Transverse colon (tissue), 4 donors: ENCODE measurements around the gene SENP8. TPM values are rescaled to one million over a fixed set of nuclear protein-coding genes. Genes with fewer than 3 reads are reported as not detected.

ENCODE experiments used
- DNase-seq: peaks from one replicate; pipeline ENCODE4 v3.0.0-alpha.2; 2019
- H3K27ac ChIP-seq, 4 donors: fragments of 200-600 bp; sonication (generic); 2 replicates each; pipeline ENCODE4 v1.5.1; 2016 to 2018; ENCODE audit warnings: inconsistent platforms in 4 of 4
- H3K27me3 ChIP-seq: fragments of 200-600 bp; sonication (generic); 2 replicates; pipeline ENCODE4 v1.5.1; 2017; ENCODE audit warnings: inconsistent platforms
- H3K36me3 ChIP-seq, 4 donors: fragments of 200-600 bp; sonication (generic); 2 replicates each; pipeline ENCODE4 v1.5.1; 2017 to 2019; ENCODE audit warnings: inconsistent platforms in 4 of 4
- H3K4me1 ChIP-seq, 4 donors: fragments of 200-600 bp; sonication (generic); 2 replicates each; pipeline ENCODE4 v1.5.1; 2017 to 2020; ENCODE audit warnings: inconsistent platforms in 4 of 4
- H3K4me3 ChIP-seq, 4 donors: fragments of 200-600 bp; sonication (generic); 1 replicate in 1 of 4; 2 replicates in 3 of 4; pipeline versions ENCODE4 v1.5.1 to v1.6.1; 2017 to 2019; ENCODE audit warnings: inconsistent platforms in 4 of 4
- H3K9me3 ChIP-seq, 2 donors: fragments of 200-600 bp; sonication (generic); 2 replicates each; pipeline ENCODE4 v1.5.1; 2017 to 2019; ENCODE audit warnings: inconsistent platforms in 2 of 2
- EP300 ChIP-seq: sonication (generic); formaldehyde crosslinking; IDR thresholded peaks from one replicate; pipeline ENCODE4 v1.6.1; 2017; ENCODE audit warnings: antibody characterized with exemption, low read depth
- POLR2A ChIP-seq: fragments of 450-650 bp; IDR thresholded peaks from one replicate; pipeline ENCODE4 v1.6.1; 2016; ENCODE audit warnings: antibody characterized with exemption, mild to moderate bottlenecking, moderate library complexity
- POLR2AphosphoS5 ChIP-seq, 3 donors: sonication (generic); formaldehyde crosslinking; IDR thresholded peaks; one replicate each; pipeline ENCODE4 v1.6.1; 2016; ENCODE audit warnings: antibody characterized with exemption in 3 of 3
- WGBS, 2 donors: methylation state at CpG; one replicate each; pipeline ENCODE4 v1.1.5; 2018; ENCODE audit warnings: low coverage in 1 of 2; 5-methylcytosine and 5-hydroxymethylcytosine counted together
- in situ Hi-C, 4 donors: fragments of 200-750 bp; cut with MboI; loops; one replicate each; pipeline versions ENCODE4 v1.15.0 to v1.15.1; 2017; ENCODE audit warnings: low sequenced_read_pairs in 3 of 4, low pct_ligation_motif_present in 1 of 4, low pct_unique_long_range_greater_than_20kb in 1 of 4
- intact Hi-C: fragments of 100-400 bp; cut with DNase I; formaldehyde crosslinking; loops from one replicate; pipeline ENCODE4 v1.15.1; 2023; ENCODE audit warnings: low total_unique reads
- total RNA-seq, 4 donors: library from RNA; depleted of rRNA; stranded (reverse); fragments of >200 nt; gene quantifications; one replicate each; pipeline ENCODE4 v1.1.0, GENCODE V29; 2016
- TF ChIP-seq, protein P1 (sequence below), 5 experiments: fragments of 200-600 bp in 3 of 5; fragments of 450-650 bp in 2 of 5; sonication (generic) in 3 of 5; IDR thresholded peaks; 1 replicate in 2 of 5; 2 replicates in 3 of 5; pipeline ENCODE4 v1.5.1; 2016 to 2017; ENCODE audit warnings: antibody characterized with exemption in 5 of 5, inconsistent platforms in 3 of 5, mild to moderate bottlenecking in 2 of 5, moderate library complexity in 1 of 5

Gene SENP8
- total RNA-seq, 4 donors from 2014 or later: 2.3 to 3.8 (median 2.5) TPM

DNA sequence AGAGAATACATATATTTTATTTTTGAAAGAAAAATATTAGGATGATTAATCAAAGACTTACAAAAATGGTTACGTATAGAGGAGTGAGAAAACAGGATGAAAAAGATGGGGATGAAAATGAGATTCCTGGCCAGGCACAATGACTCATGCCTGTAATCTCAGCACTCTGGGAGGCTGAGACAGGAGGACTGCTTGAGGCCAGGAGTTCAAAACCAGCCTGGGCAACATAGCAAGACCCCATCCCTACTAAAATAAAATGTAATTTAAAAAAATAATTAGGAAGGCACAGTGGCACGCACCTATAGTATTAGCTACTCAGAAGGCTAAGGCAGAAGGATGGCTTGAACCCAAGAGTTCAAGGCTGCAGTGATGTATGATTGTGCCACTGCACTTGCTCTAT is 12.1 kb upstream of the SENP8 start:
- Histone ChIP-seq H3K4me3 (no peak overlapping the region), H3K27me3 (no peaks in the 10 kb centered on the region), H3K4me1 (peaks cover 0 to 14% (median 3%) of the 10 kb centered on the region in 4 donors), H3K9me3 (no peaks in the 10 kb centered on the region), H3K27ac (no peak overlapping the region), H3K36me3 (no peaks in the 10 kb centered on the region)
- in situ Hi-C loops: no loop called here
- no peak for TF ChIP-seq EP300
- TF ChIP-seq, protein P1, sequence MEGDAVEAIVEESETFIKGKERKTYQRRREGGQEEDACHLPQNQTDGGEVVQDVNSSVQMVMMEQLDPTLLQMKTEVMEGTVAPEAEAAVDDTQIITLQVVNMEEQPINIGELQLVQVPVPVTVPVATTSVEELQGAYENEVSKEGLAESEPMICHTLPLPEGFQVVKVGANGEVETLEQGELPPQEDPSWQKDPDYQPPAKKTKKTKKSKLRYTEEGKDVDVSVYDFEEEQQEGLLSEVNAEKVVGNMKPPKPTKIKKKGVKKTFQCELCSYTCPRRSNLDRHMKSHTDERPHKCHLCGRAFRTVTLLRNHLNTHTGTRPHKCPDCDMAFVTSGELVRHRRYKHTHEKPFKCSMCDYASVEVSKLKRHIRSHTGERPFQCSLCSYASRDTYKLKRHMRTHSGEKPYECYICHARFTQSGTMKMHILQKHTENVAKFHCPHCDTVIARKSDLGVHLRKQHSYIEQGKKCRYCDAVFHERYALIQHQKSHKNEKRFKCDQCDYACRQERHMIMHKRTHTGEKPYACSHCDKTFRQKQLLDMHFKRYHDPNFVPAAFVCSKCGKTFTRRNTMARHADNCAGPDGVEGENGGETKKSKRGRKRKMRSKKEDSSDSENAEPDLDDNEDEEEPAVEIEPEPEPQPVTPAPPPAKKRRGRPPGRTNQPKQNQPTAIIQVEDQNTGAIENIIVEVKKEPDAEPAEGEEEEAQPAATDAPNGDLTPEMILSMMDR (IDR thresholded peaks at IDR 0.05): no peak
- TF ChIP-seq POLR2A: no peak
- TF ChIP-seq POLR2AphosphoS5 (IDR thresholded peaks at IDR 0.05): no peak
- DNase-seq: no peak
- 94 to 100% methylated on average over 1 to 2 of the region's 2 CpGs for WGBS, 2 donors
- intact Hi-C loops: no loop called here

DNA sequence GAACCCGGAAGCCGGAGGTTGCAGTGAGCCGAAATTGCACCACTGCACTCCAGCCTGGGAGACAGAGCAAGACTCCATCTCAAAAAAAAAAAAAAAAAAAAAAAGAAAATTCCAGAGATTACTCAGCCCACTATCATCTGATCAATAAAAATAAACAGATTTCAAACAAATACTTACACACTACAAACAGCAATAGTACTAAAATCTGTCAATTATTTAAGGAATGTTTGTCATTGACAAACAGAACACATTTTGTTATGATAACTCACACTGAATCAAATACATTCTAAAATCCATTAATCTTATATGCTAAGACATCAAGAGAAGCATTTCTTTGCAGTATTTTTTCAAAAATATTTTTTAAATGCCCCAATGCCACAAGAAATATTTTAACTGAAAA is 7.8 kb upstream of the SENP8 start:
- Histone ChIP-seq H3K36me3 (no peaks in the 10 kb centered on the region), H3K4me3 (no peak overlapping the region), H3K27me3 (no peaks in the 10 kb centered on the region), H3K27ac (no peak overlapping the region), H3K4me1 (peaks cover 0 to 18% (median 3%) of the 10 kb centered on the region in 4 donors), H3K9me3 (no peaks in the 10 kb centered on the region)
- WGBS, 2 donors: 83 to 98% methylated on average over 1 to 3 of the region's 3 CpGs
- in situ Hi-C loops: no loop called here
- no peak for DNase-seq
- TF ChIP-seq POLR2AphosphoS5 (IDR thresholded peaks at IDR 0.05): no peak
- no peak for TF ChIP-seq POLR2A
- TF ChIP-seq, protein P1 (IDR thresholded peaks at IDR 0.05): no peak
- TF ChIP-seq EP300: no peak
- intact Hi-C loops: no loop called here

DNA sequence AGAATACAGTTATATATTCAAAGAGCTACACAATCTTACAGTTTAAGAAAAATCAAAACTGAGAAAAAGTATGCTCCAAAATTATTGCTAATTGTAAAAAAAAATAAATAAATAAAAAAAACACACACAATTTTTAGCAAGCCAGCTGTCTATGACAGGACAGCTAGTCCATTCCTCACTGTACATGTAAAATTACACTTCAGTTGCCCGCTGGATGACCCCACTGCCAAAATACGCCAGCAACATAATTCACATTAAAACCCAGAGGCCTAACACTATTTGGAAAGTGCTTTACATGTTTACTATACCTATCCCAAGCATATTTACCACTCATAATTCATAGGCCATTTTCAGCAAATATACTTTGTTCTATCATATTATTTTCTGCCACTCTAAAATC is 6.1 kb upstream of the SENP8 start:
- Histone ChIP-seq H3K9me3 (no peaks in the 10 kb centered on the region), H3K27ac (no peak overlapping the region), H3K27me3 (no peaks in the 10 kb centered on the region), H3K4me3 (no peak overlapping the region), H3K4me1 (peaks cover 0 to 30% (median 13%) of the 10 kb centered on the region in 4 donors), H3K36me3 (no peaks in the 10 kb centered on the region)
- intact Hi-C loops (no loop called here), in situ Hi-C loops (no loop called here)
- 82 to 88% methylated on average over 2 of the region's 2 CpGs for WGBS, 2 donors
- TF ChIP-seq POLR2AphosphoS5 (IDR thresholded peaks at IDR 0.05) (no peak), EP300 (no peak), POLR2A (no peak)
- TF ChIP-seq, protein P1 (IDR thresholded peaks at IDR 0.05): no peak
- no peak for DNase-seq

DNA sequence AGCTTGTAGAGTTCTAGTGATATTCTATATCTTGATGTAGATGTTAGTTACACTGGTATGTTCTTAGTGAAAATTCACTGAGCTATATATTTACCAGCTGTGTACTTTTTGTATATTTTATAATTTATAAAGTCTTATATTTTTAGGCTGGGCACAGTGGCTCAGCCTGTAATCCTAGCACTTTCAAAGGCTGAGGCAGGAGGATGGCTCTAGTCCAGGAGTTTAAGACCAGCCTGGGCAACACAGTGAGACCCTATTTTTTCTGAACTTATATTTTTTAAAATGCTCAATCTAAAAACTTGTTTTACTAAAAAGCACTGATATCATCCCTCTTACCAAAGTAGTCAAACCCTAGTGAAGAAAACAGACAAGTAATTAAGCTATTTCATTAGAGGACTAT is 5.4 kb upstream of the SENP8 start:
- Histone ChIP-seq H3K36me3 (no peaks in the 10 kb centered on the region), H3K27me3 (no peaks in the 10 kb centered on the region), H3K27ac (no peak overlapping the region), H3K4me1 (peaks cover 0 to 27% (median 13%) of the 10 kb centered on the region in 4 donors), H3K4me3 (no peak overlapping the region), H3K9me3 (no peaks in the 10 kb centered on the region)
- DNase-seq: no peak
- TF ChIP-seq, protein P1 (IDR thresholded peaks at IDR 0.05): no peak
- in situ Hi-C loops (no loop called here), intact Hi-C loops (no loop called here)
